Trophoblast cell (in vitro differentiated cells and primary cell): ENCODE results near the gene TRIM23. TPM values are rescaled to one million over a fixed set of nuclear protein-coding genes. Genes with fewer than 3 reads are reported as not detected.

Experiments
- DNase-seq, 2 donors: peaks; one replicate each; pipeline ENCODE4 v3.0.0-alpha.2; 2016
- H2AFZ ChIP-seq: 2 replicates; pipeline ENCODE4 v1.6.1; 2013; ENCODE audit warnings: low read length, moderate library complexity, mild to moderate bottlenecking; ENCODE audit not compliant: insufficient read depth, poor library complexity
- H2AK5ac ChIP-seq: 2 replicates; pipeline ENCODE4 v1.6.1; 2013; ENCODE audit warnings: mild to moderate bottlenecking, low read length
- H2BK120ac ChIP-seq: 2 replicates; pipeline ENCODE4 v1.6.1; 2013; ENCODE audit warnings: low read length, mild to moderate bottlenecking, moderate library complexity; ENCODE audit not compliant: insufficient read depth, poor library complexity
- H2BK12ac ChIP-seq: 2 replicates; pipeline ENCODE4 v1.6.1; 2013; ENCODE audit warnings: mild to moderate bottlenecking, low read length, moderate library complexity
- H2BK5ac ChIP-seq: 2 replicates; pipeline ENCODE4 v1.6.1; 2013; ENCODE audit warnings: low read length, low read depth, moderate library complexity, mild to moderate bottlenecking; ENCODE audit not compliant: poor library complexity
- H3K14ac ChIP-seq: 2 replicates; pipeline ENCODE4 v1.6.1; 2013; ENCODE audit warnings: mild to moderate bottlenecking, low read length
- H3K18ac ChIP-seq: 2 replicates; pipeline ENCODE4 v1.6.1; 2013; ENCODE audit warnings: mild to moderate bottlenecking, low read length
- H3K23ac ChIP-seq: 2 replicates; pipeline ENCODE4 v1.6.1; 2013; ENCODE audit warnings: low read length
- H3K27ac ChIP-seq: 2 replicates; pipeline ENCODE4 v1.5.1; 2013; ENCODE audit warnings: low read depth, mild to moderate bottlenecking, inconsistent platforms, low read length, moderate library complexity
- H3K27me3 ChIP-seq: 2 replicates; pipeline ENCODE4 v1.6.1; 2013; ENCODE audit warnings: inconsistent platforms, mild to moderate bottlenecking, low read length, moderate library complexity; ENCODE audit not compliant: insufficient read depth
- H3K36me3 ChIP-seq, 2 experiments: 1 replicate in 1 of 2; 2 replicates in 1 of 2; pipeline ENCODE4 v1.6.1; 2013; ENCODE audit warnings: low read length in 2 of 2, mild to moderate bottlenecking in 2 of 2, moderate library complexity in 1 of 2; ENCODE audit not compliant: insufficient read depth in 2 of 2, control insufficient read depth in 1 of 2
- H3K4ac ChIP-seq: 2 replicates; pipeline ENCODE4 v1.6.1; 2013; ENCODE audit warnings: low read depth, mild to moderate bottlenecking, low read length, moderate library complexity
- H3K4me1 ChIP-seq, 2 experiments: 1 replicate in 1 of 2; 2 replicates in 1 of 2; pipeline ENCODE4 v1.6.1; 2013; ENCODE audit warnings: low read length in 2 of 2, mild to moderate bottlenecking in 2 of 2, moderate library complexity in 1 of 2; ENCODE audit not compliant: insufficient read depth in 2 of 2, control insufficient read depth in 1 of 2
- H3K4me2 ChIP-seq: 2 replicates; pipeline ENCODE4 v1.6.1; 2013; ENCODE audit warnings: inconsistent platforms, mild to moderate bottlenecking, low read length, moderate library complexity
- H3K4me3 ChIP-seq: 2 replicates; pipeline ENCODE4 v1.5.1; 2013; ENCODE audit warnings: mild to moderate bottlenecking, low read depth, low read length, inconsistent platforms
- H3K79me1 ChIP-seq: one replicate; pipeline ENCODE4 v1.6.1; 2013; ENCODE audit warnings: low read length
- H3K79me2 ChIP-seq: 2 replicates; pipeline ENCODE4 v1.6.1; 2013; ENCODE audit warnings: low read length, mild to moderate bottlenecking; ENCODE audit not compliant: control insufficient read depth, insufficient read depth, poor library complexity
- H3K9ac ChIP-seq: 2 replicates; pipeline ENCODE4 v1.6.1; 2013; ENCODE audit warnings: mild to moderate bottlenecking, low read length
- H3K9me3 ChIP-seq: 2 replicates; pipeline ENCODE4 v1.6.1; 2013; ENCODE audit warnings: low read depth, mild to moderate bottlenecking, control low read depth, inconsistent platforms, low read length; ENCODE audit not compliant: insufficient read depth
- H4K12ac ChIP-seq: 2 replicates; pipeline ENCODE4 v1.6.1; 2013; ENCODE audit warnings: low read depth, mild to moderate bottlenecking, low read length, moderate library complexity
- H4K8ac ChIP-seq: 2 replicates; pipeline ENCODE4 v1.6.1; 2013; ENCODE audit warnings: low read depth, mild to moderate bottlenecking, low read length, moderate library complexity
- H4K91ac ChIP-seq: one replicate; pipeline ENCODE4 v1.6.1; 2013; ENCODE audit warnings: low read depth, mild to moderate bottlenecking, low read length, moderate library complexity
- WGBS: extraction: QIAGEN DNeasy Blood & Tissue Kit; methylation state at CpG from one replicate; pipeline ENCODE4 v1.1.7; 2013; ENCODE audit warnings: missing lambda C conversion rate; ENCODE audit not compliant: insufficient read length, insufficient coverage; ENCODE audit errors: extremely low coverage; 5-methylcytosine and 5-hydroxymethylcytosine counted together
- polyA plus RNA-seq: library from polyadenylated mRNA; stranded (reverse); fragments of 200-250 nt; gene quantifications from 2 replicates; pipeline ENCODE4 v1.2.3, GENCODE V29; 2013

The TRIM23 gene
- 4.8 and 5.3 TPM in 2 replicates for polyA plus RNA-seq

- peak within 1 kb of the TSS; percentile 83 for H3K4me2 ChIP-seq
- no peak within 1 kb of the TSS for H2BK12ac ChIP-seq
- H3K27me3 ChIP-seq: no peaks in the 10 kb centered on the region
- peaks cover 0 to 3% of the 10 kb centered on the region in 2 experiments for H3K4me1 ChIP-seq
- H2AFZ ChIP-seq: peak within 1 kb of the TSS; percentile 85
- peak within 1 kb of the TSS; percentile 69 for H3K14ac ChIP-seq
- H3K4me3 ChIP-seq: peak within 1 kb of the TSS; percentile 97
- peak within 1 kb of the TSS; percentile 70 for H3K18ac ChIP-seq
- H3K79me2 ChIP-seq: peaks cover 5% of the 10 kb centered on the region
- peak within 1 kb of the TSS; percentile 13 for H4K91ac ChIP-seq
- peak within 1 kb of the TSS; percentile 97 for H3K9ac ChIP-seq
- peak within 1 kb of the TSS; percentile 80 for H3K4ac ChIP-seq
- H3K79me1 ChIP-seq: peaks cover 4% of the 10 kb centered on the region
- H4K8ac ChIP-seq: peak within 1 kb of the TSS; percentile 96
- peak; percentile 96 to 97 for DNase-seq
- peak within 1 kb of the TSS; percentile 60 for H2BK5ac ChIP-seq
- no CpG with 5 or more reads among the region's 32 CpGs for WGBS
- peak within 1 kb of the TSS; percentile 61 for H4K12ac ChIP-seq
- no peaks in the 10 kb centered on the region for H3K9me3 ChIP-seq
- no peak within 1 kb of the TSS for H2AK5ac ChIP-seq
- H2BK120ac ChIP-seq: no peak within 1 kb of the TSS
- H3K23ac ChIP-seq: no peak within 1 kb of the TSS
- peak within 1 kb of the TSS; percentile 68 for H3K27ac ChIP-seq
- H3K36me3 ChIP-seq: peaks cover 0 to 2% of the 10 kb centered on the region in 2 experiments
Measured at GRCh38 chr5:65624025-65624570, at the start of gene TRIM23. Gene TRIM23, minus strand, starts transcription at chr5:65624333. Its CDS starts 59 bp downstream, at chr5:65624274.

- H3K23ac ChIP-seq: no peak overlapping the region
- H3K79me2 ChIP-seq: no peaks in the 10 kb centered on the region
- no peak overlapping the region for H3K4me2 ChIP-seq
- no peak overlapping the region for H2BK5ac ChIP-seq
- H4K8ac ChIP-seq: no peak overlapping the region
- no peak overlapping the region for H3K27ac ChIP-seq
- no peak overlapping the region for H3K4ac ChIP-seq
- no peak overlapping the region for H2AK5ac ChIP-seq
- DNase-seq: peak; percentile 24 to 78
- WGBS: no CpG with 5 or more reads among the region's 1 CpG
- no peak overlapping the region for H3K18ac ChIP-seq
- no peak overlapping the region for H2BK120ac ChIP-seq
- no peaks in the 10 kb centered on the region for H3K27me3 ChIP-seq
- H3K4me3 ChIP-seq: no peak overlapping the region
- no peaks in the 10 kb centered on the region for H3K79me1 ChIP-seq
- no peak overlapping the region for H3K14ac ChIP-seq
- H3K9me3 ChIP-seq: no peaks in the 10 kb centered on the region
- H3K4me1 ChIP-seq: no peaks in the 10 kb centered on the region
- H3K36me3 ChIP-seq: no peaks in the 10 kb centered on the region
- no peak overlapping the region for H3K9ac ChIP-seq
- no peak overlapping the region for H4K91ac ChIP-seq
- no peak overlapping the region for H4K12ac ChIP-seq
- no peak overlapping the region for H2BK12ac ChIP-seq
- no peak overlapping the region for H2AFZ ChIP-seq
Measured at GRCh38 chr5:65672796-65673195, 48.7 kb upstream of the TRIM23 start.

GRCh38 chr5:65668696-65669095 lies 44.6 kb upstream of the TRIM23 start:
- Histone ChIP-seq H2BK120ac (no peak overlapping the region), H2AFZ (no peak overlapping the region), H3K9ac (no peak overlapping the region), H4K12ac (no peak overlapping the region), H3K23ac (no peak overlapping the region), H3K79me2 (no peaks in the 10 kb centered on the region), H3K36me3 (peaks cover 0 to 2% of the 10 kb centered on the region in 2 experiments), H3K14ac (no peak overlapping the region), H3K4me1 (peaks cover 0 to 1% of the 10 kb centered on the region in 2 experiments), H3K27me3 (no peaks in the 10 kb centered on the region), H3K4ac (no peak overlapping the region), H4K8ac (no peak overlapping the region), H3K4me3 (no peak overlapping the region), H3K9me3 (no peaks in the 10 kb centered on the region), H3K79me1 (no peaks in the 10 kb centered on the region), H2BK12ac (no peak overlapping the region), H2AK5ac (no peak overlapping the region), H3K4me2 (no peak overlapping the region), H4K91ac (no peak overlapping the region), H2BK5ac (no peak overlapping the region), H3K27ac (no peak overlapping the region), H3K18ac (no peak overlapping the region)
- WGBS: 100% methylated on average over 1 of the region's 7 CpGs
- DNase-seq: no peak

GRCh38 chr5:65663804-65664521 lies 39.8 kb upstream of the TRIM23 start:
- no peak overlapping the region for H3K14ac ChIP-seq
- no peak overlapping the region for H3K4me3 ChIP-seq
- no peak overlapping the region for H2BK5ac ChIP-seq
- H4K91ac ChIP-seq: no peak overlapping the region
- H3K4ac ChIP-seq: no peak overlapping the region
- peaks cover 0 to 2% of the 10 kb centered on the region in 2 experiments for H3K36me3 ChIP-seq
- H4K8ac ChIP-seq: no peak overlapping the region
- no peak overlapping the region for H3K4me2 ChIP-seq
- H4K12ac ChIP-seq: no peak overlapping the region
- peaks cover 0 to 1% of the 10 kb centered on the region in 2 experiments for H3K4me1 ChIP-seq
- no peaks in the 10 kb centered on the region for H3K9me3 ChIP-seq
- no peak overlapping the region for H3K27ac ChIP-seq
- WGBS: no CpG with 5 or more reads among the region's 1 CpG
- no peak overlapping the region for H3K23ac ChIP-seq
- H3K27me3 ChIP-seq: no peaks in the 10 kb centered on the region
- no peak overlapping the region for H2AK5ac ChIP-seq
- H3K79me2 ChIP-seq: no peaks in the 10 kb centered on the region
- no peak overlapping the region for H2AFZ ChIP-seq
- H2BK120ac ChIP-seq: no peak overlapping the region
- H3K79me1 ChIP-seq: no peaks in the 10 kb centered on the region
- no peak overlapping the region for H3K9ac ChIP-seq
- no peak overlapping the region for H2BK12ac ChIP-seq
- peak; percentile 7 to 45 for DNase-seq
- H3K18ac ChIP-seq: no peak overlapping the region
